Neural progenitor cell (in vitro differentiated cells): Measurements from ENCODE around the gene BBS12.

ENCODE experiments used
- CTCF ChIP-seq: fragments of 200-600 bp; sonication (generic); IDR thresholded peaks from 2 replicates; pipeline ENCODE4 v1.5.1; 2017; ENCODE audit warnings: antibody characterized with exemption, mild to moderate bottlenecking
- EZH2 ChIP-seq: fragments of 200-600 bp; sonication (generic); IDR thresholded peaks from 2 replicates; pipeline ENCODE4 v1.6.1; 2017; ENCODE audit warnings: antibody characterized with exemption, mild to moderate bottlenecking, moderate library complexity
- EZH2phosphoT487 ChIP-seq: fragments of 200-600 bp; sonication (generic); IDR thresholded peaks from 2 replicates; pipeline ENCODE4 v1.6.1; 2017; ENCODE audit warnings: antibody characterized with exemption

- TF ChIP-seq CTCF = no peak
- no peak for TF ChIP-seq EZH2
- no peak for TF ChIP-seq EZH2phosphoT487
Observed at GRCh38 chr4:122783301-122784215, 51.1 kb downstream of the BBS12 start.
